Stimulated activated CD8-positive, alpha-beta memory T cell treated with anti-CD3 and anti-CD28 coated beads, Interleukin-7, amount 100 ng/mL, for 4 hours (primary cell): ENCODE data around the gene HES2.
"Not testable (repeated sequence)": the region's sequence is repeated elsewhere in the genome, so short reads cannot be mapped to it uniquely, and the experiment has no call there.

Source experiments
- DNase-seq, 2 donors: peaks; one replicate each; pipeline ENCODE4 v3.0.0-alpha.2; 2020; ENCODE audit warnings: low read depth in 2 of 2

The HES2 gene

GRCh38 chr1:6419804-6420453, at the start of gene HES2:
Gene HES2, minus strand, starts transcription at chr1:6419919. Its CDS starts 99 bp downstream, at chr1:6419820.
- DNase-seq, result no peak

- DNase-seq, result no peak
These were observed 49.2 kb upstream of the HES2 start for GRCh38 chr1:6468729-6469461.

DNA sequence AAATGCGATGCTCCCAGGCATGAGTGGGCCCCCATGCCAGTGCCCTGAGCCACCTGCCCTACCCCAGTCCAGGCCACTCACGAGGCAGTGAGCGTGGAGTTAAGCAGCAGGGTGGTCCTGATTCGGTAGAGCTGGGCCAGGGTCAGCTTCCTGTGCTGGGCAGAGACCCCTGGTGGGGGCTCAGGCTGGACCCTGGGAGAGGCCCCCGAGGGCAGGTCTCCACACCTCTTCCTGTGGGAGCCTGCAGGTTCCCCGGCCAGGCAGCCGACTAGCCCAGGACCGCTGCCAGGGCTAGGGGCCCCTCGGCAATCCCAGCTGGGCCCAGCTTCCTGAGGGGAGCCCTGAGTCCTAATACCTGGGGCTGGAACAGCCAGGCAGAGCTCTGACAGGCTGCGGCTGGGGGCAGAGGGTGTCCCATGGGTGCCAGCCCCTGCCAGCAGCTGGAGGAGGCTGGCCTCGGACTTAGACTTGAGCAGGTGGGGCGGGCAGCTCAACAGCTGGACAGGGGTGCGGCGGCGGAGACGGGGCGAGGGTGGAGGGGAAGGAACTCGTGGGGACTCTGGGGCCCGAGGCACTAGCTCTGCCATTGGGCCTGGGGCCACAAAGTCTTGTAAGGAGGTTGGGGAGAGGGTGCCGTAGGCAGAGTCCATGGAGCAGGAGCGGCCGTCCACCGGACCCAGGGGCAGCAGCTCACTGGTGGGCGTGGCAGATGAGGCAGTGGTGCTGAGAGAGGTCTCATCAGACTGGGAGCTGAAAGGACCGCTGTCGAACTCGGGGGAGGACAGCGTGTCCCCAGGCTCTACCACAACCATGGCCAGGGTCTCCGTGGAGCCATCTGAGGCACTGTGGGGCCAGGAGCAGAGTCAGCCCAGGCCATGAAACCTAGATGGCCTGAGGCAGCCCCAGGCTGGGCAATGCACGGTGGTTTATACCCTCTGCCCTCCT, 48.3 kb upstream of the HES2 start:
- no peak for DNase-seq

DNA sequence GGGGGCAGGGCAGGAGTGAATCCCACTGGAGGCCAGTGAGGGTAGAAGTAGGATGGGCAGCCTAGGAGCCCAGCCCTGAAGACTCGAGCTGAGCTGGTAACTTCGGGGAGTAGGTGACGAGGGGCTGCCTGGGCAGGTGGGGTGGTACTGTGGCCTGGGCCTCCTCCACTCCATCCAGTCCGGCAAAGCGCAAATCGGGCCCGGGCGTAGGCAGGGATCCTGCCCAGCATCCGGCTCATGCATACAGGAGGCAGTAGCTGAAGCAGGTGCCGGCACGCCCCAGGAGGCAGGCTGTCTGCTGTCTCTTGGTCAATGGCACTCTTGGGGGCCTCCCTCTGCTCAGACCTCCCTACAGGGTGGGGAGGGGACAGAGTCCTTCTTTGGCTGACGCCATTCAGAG, 47.5 kb upstream of the HES2 start:
- no peak for DNase-seq

DNA sequence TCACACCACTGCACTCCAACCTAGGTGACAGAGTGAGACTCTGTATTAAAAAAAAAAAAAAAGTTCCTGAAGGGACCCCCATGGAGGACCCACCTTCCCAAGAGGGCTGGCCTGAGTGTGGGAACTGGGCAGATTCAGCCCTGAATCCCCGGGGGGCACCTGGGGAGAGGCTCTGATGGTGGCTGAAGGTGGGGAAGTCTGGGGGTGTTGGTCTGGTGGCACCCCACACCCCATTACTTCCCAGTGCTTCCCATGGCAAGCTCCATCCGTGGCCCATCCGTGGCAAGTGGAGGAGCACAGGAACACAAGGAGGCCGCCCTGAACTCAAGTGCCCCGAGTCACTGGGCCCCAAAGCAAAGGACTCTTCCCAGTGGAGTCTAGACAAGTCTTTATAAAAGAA, 47.0 kb upstream of the HES2 start:
- no peak for DNase-seq

DNA sequence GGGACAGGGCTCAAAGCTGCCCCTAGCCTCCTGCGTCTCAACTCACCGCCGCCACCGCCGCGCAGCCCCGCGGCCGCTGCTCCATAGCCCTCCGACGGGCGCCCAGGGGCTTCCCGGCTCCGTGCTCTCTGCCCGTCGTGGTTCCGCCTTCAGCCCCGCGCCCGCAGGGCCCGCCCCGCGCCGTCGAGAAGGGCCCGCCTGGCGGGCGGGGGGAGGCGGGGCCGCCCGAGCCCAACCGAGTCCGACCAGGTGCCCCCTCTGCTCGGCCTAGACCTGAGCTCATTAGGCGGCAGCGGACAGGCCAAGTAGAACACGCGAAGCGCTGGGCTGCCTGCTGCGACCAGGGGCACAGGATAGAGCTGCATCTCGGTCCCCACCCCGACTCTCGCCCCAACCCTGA, 46.3 kb upstream of the HES2 start, which contains the start of gene TNFRSF25:
Gene TNFRSF25 (minus strand): TSS at position 151 of the 400 bp plus-strand sequence. CDS start 66 bp downstream, at position 85.
- DNase-seq, result peak in 1 of 2 donors; percentile 52

DNA sequence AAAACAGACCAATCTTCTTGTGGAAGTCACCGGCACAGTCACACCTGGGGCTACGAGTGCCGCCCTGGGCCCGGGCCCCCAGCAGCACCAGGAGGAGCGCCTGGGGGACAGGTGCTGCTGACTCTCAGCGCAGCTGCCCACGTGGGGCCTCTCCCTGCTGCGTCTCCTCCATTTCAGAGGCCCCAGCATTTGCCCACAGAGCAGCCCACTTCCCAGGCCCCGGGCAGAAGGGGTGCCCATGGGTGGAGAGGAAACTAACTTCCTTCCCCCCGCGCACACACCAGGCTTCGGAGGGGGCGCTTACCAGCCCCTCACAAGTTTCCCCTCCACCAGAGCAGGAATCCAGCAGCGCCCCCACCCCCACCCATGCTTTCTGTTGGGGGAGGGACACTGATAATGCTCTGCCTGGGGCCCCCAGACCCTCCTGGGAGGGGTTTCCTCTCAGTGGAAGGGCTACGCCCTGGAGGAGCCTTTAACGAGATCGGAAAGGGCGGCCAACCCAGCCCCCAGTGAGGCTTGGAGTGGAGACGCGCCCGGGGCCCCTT, 45.8 kb upstream of the HES2 start:
- peak in 1 of 2 donors; percentile 45 for DNase-seq

DNA sequence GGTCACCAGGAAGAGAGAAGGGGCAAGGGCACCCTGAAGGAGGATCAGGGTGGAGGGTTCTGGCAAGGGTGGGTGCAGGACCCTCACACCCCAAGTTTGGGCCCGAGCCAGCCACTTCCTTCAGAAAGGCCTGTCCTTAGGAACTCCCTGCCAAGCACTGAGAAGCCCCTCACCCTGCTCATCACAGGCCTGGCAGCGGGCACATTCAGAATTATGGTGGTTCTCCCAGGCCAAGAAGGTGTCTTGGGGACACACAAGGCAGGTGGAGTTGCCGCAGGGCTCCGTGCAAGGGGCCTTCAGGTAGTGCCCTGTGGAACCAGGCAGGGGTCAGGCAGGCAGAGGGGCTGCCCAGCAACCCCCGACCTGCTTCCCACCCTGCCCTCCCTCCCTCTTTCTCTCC, 45.2 kb upstream of the HES2 start:
- DNase-seq, result no peak

GRCh38 chr1:6464514-6464836, 44.8 kb upstream of the HES2 start:
- no peak for DNase-seq

DNA sequence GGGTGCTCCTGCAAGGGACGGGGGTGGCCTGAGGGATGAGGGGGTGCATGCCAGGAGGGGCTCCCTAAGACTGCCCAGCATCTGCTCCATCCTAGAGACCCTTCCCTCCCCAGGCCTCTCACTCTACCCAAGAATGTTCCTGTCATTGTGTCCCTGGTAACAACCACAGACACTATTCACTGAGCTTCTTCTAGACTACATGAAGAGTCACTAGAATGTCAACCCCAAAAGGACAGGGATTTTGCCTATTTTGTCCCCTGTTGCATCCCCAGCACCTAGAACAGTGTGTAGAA, 43.3 kb upstream of the HES2 start:
- no peak for DNase-seq

- DNase-seq, result no peak
These were observed 42.8 kb upstream of the HES2 start for GRCh38 chr1:6462412-6463119.

- DNase-seq, result no peak
These were observed 42.1 kb upstream of the HES2 start for GRCh38 chr1:6461538-6462411.

GRCh38 chr1:6461051-6461530, 41.4 kb upstream of the HES2 start:
- no peak for DNase-seq

GRCh38 chr1:6460301-6461050, 40.8 kb upstream of the HES2 start:
- peak; percentile 90 to 92 for DNase-seq

GRCh38 chr1:6459850-6460265, 40.1 kb upstream of the HES2 start:
- no peak for DNase-seq

DNA sequence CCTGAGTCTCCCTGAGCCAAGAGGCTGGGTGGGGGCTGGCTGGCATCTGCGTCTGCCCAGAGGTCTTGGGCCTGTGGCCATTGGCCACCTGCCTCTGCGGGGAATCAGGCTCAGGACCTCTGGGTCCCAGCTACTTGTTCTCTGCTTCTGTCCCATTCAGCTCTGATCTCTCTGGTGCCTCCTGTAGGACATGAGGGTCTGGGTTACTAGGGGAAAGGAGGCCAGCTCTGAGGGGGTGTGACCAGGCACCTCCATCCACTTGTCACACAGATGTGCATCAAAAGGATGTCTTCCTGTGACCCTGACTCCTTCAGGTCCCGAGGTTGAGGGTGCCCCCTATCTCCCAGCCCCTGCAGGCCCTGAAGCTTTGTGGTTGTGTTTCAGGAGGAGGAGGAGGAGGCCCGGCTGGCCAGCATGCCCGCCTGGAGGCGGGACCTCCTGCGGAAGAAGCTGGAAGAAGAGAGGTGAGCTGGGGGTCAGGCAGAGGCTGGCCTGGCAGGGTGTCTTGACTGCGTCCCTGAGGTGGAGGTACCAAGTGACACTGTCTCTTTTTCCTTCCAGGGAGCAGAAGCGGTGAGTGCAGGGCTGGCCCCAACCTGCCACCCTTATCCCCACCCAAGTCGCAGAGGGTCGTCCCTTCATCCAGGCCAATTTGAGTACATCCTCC, 37.2 kb upstream of the HES2 start:
- DNase-seq, result no peak

DNA sequence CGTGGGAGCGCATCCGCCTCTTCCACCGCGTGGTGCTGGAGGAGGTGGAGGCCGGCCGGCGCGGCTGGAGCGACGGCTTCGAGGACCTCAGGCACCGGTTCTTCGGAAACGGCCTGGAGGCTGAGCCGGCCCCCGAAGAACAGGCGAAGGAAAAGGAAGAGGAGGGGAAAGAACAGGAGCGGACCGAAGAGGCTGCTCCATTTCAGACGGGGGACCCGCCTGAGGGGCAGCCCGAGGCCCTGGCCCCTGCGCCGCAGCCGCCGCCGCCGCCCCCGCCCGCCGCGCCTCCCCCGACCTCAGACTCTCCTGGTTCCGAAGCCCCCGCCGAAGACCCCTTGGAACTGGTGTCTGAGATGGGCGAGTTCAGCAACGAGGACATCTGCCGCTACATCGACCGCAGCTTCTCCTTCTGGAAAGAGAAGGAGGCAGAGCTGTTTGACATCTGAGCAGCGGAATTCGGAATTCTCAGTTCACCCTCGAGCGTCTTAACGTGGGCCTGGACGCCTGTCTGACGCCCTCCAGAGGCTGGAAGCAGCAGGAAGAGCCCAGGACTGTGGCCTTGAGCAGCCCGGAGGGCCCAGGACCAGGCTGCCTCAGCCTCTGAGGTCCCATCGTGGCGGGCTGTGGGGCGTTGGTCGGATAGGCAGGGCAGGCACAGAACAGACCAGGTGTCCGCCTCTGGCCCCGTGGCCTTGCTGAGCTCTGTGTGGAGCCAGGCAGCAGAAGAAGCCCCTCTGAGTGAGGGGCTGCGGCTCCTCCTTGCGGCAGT, 36.2 kb upstream of the HES2 start:
- DNase-seq, result not testable (repeated sequence)
